ENCODE results near the gene TSPAN18. TPM values are rescaled to one million over a fixed set of nuclear protein-coding genes. Genes with fewer than 3 reads are reported as not detected.

TSPAN18 gene
- total and polyA plus RNA-seq, 11 donors: 40.0 to 151 (median 74.9) TPM

GRCh38 chr11:44876194-44876723 lies 149.5 kb downstream of the TSPAN18 start:
- peaks cover 0 to 11% (median 0%) of the 10 kb centered on the region in 9 donors for H3K36me3 ChIP-seq
- H3K4me1 ChIP-seq: peaks cover 0 to 20% (median 8%) of the 10 kb centered on the region in 12 donors
- WGBS, 4 donors: 90 to 97% (median 96%) methylated on average over 5 of the region's 5 CpGs
- intact Hi-C loops (cut with DNase I): loop anchor here in 1 of 10 donors (10.0 kb wide), 1 partner anchor 59 kb away; no protein-coding TSS in a partner anchor
- H3K27ac ChIP-seq: no peak overlapping the region
- no peaks in the 10 kb centered on the region for H3K27me3 ChIP-seq
- H3K4me3 ChIP-seq: no peak overlapping the region
- TF ChIP-seq POLR2A (IDR thresholded peaks at IDR 0.05) (no peak), CTCF (IDR thresholded peaks at IDR 0.05) (no peak)
- peaks cover 0 to 3% (median 0%) of the 10 kb centered on the region in 12 donors for H3K9me3 ChIP-seq
- DNase-seq (no peak), ATAC-seq (no peak)

GRCh38 chr11:44876906-44877305 lies 150.1 kb downstream of the TSPAN18 start:
- WGBS, 4 donors: 70 to 85% (median 78%) methylated on average over 10 to 12 of the region's 12 CpGs
- H3K36me3 ChIP-seq: peaks cover 0 to 7% (median 0%) of the 10 kb centered on the region in 9 donors
- H3K27ac ChIP-seq: no peak overlapping the region
- DNase-seq (no peak), ATAC-seq (no peak)
- H3K4me1 ChIP-seq: peaks cover 0 to 20% (median 11%) of the 10 kb centered on the region in 12 donors
- intact Hi-C loops (cut with DNase I): loop anchor here in 1 of 10 donors (10.0 kb wide), 1 partner anchor 58 kb away; no protein-coding TSS in a partner anchor
- no peaks in the 10 kb centered on the region for H3K9me3 ChIP-seq
- TF ChIP-seq CTCF (IDR thresholded peaks at IDR 0.05) (no peak), POLR2A (IDR thresholded peaks at IDR 0.05) (no peak)
- no peaks in the 10 kb centered on the region for H3K27me3 ChIP-seq
- no peak overlapping the region for H3K4me3 ChIP-seq

GRCh38 chr11:44877571-44878497 lies 151.1 kb downstream of the TSPAN18 start:
- no peak for DNase-seq
- no peaks in the 10 kb centered on the region for H3K27me3 ChIP-seq
- no peaks in the 10 kb centered on the region for H3K9me3 ChIP-seq
- H3K27ac ChIP-seq: peak overlapping the region in 1 of 12 donors; percentile 3
- H3K4me1 ChIP-seq: peaks cover 0 to 24% (median 12%) of the 10 kb centered on the region in 12 donors
- TF ChIP-seq CTCF (IDR thresholded peaks at IDR 0.05) (no peak), POLR2A (IDR thresholded peaks at IDR 0.05) (no peak)
- peaks cover 0 to 7% (median 0%) of the 10 kb centered on the region in 9 donors for H3K36me3 ChIP-seq
- WGBS, 4 donors: 60 to 73% (median 64%) methylated on average over 25 to 26 of the region's 26 CpGs
- ATAC-seq: peak in 3 of 4 donors; percentile 10 to 58 (median 37)
- intact Hi-C loops (cut with DNase I): loop anchor here in 1 of 10 donors (10.0 kb wide), 1 partner anchor 57 kb away; no protein-coding TSS in a partner anchor
- H3K4me3 ChIP-seq: no peak overlapping the region

- no peaks in the 10 kb centered on the region for H3K9me3 ChIP-seq
- no peak for ATAC-seq
- DNase-seq: no peak
- H3K4me3 ChIP-seq: no peak overlapping the region
- H3K4me1 ChIP-seq: peaks cover 0 to 24% (median 12%) of the 10 kb centered on the region in 12 donors
- no peaks in the 10 kb centered on the region for H3K27me3 ChIP-seq
- peaks cover 0 to 7% (median 0%) of the 10 kb centered on the region in 9 donors for H3K36me3 ChIP-seq
- intact Hi-C loops (cut with DNase I): loop anchor here in 1 of 10 donors (10.0 kb wide), 1 partner anchor 56 kb away; no protein-coding TSS in a partner anchor
- WGBS, 4 donors: 89 to 92% (median 91%) methylated on average over 6 of the region's 6 CpGs
- no peak overlapping the region for H3K27ac ChIP-seq
- no peak for TF ChIP-seq CTCF (IDR thresholded peaks at IDR 0.05)
- no peak for TF ChIP-seq POLR2A (IDR thresholded peaks at IDR 0.05)
Observed at GRCh38 chr11:44878711-44879110, 151.9 kb downstream of the TSPAN18 start.
